HepG2 (cell line): Measurements from ENCODE around the gene FAM167B. TPM values are rescaled to one million over a fixed set of nuclear protein-coding genes. Genes with fewer than 3 reads are reported as not detected.
A peak's percentile ranks its signal among the peaks of the same experiment; 100 is the strongest.

ENCODE experiments used
- AHR ChIP-seq: IDR thresholded peaks from 2 replicates; pipeline ENCODE4 v1.6.1; 2018; ENCODE audit warnings: missing genetic modification reagents, missing compliant biosample characterization
- CREM ChIP-seq, 2 experiments: sonication (generic) in 1 of 2; formaldehyde crosslinking in 1 of 2; IDR thresholded peaks; 2 replicates each; pipeline versions ENCODE4 v1.4.0 to v1.6.1; 2016 to 2020; ENCODE audit warnings: antibody characterized with exemption in 1 of 2, mild to moderate bottlenecking in 1 of 2, missing genetic modification reagents in 1 of 2
- HINFP ChIP-seq: sonication (generic); formaldehyde crosslinking; IDR thresholded peaks from 2 replicates; pipeline ENCODE4 v1.4.0; 2020; ENCODE audit warnings: low read depth, mild to moderate bottlenecking, missing genetic modification reagents
- IRF9 ChIP-seq: sonication (generic); formaldehyde crosslinking; IDR thresholded peaks from 2 replicates; pipeline ENCODE4 v1.8.0; 2022; ENCODE audit warnings: missing genetic modification reagents, mild to moderate bottlenecking, borderline replicate concordance
- KLF6 ChIP-seq: IDR thresholded peaks from 2 replicates; pipeline ENCODE4 v1.8.0; 2016; ENCODE audit warnings: missing biosample characterization, missing genetic modification reagents
- MZF1 ChIP-seq: sonication (generic); formaldehyde crosslinking; IDR thresholded peaks from 2 replicates; pipeline ENCODE4 v1.8.1; 2023; ENCODE audit warnings: mild to moderate bottlenecking, missing genetic modification reagents, borderline replicate concordance
- PATZ1 ChIP-seq: sonication (generic); formaldehyde crosslinking; IDR thresholded peaks from 2 replicates; pipeline ENCODE4 v1.4.0; 2020; ENCODE audit warnings: missing genetic modification reagents
- PHB2 ChIP-seq: fragments of 450-650 bp; IDR thresholded peaks from 2 replicates; pipeline ENCODE4 v1.6.1; 2018; ENCODE audit not compliant: partially characterized antibody
- RBM39 ChIP-seq: fragments of 200-400 bp; formaldehyde crosslinking; IDR thresholded peaks from one replicate; pipeline ENCODE4 v1.6.1; 2018; ENCODE audit warnings: antibody characterized with exemption, mild to moderate bottlenecking, low read depth, low read length; ENCODE audit not compliant: poor library complexity, severe bottlenecking
- RFX1 ChIP-seq: fragments of 450-650 bp; IDR thresholded peaks from 2 replicates; pipeline ENCODE4 v1.6.1; 2017
- SPEN ChIP-seq: sonication (generic); formaldehyde crosslinking; IDR thresholded peaks from 2 replicates; pipeline ENCODE4 v1.5.1; 2020; ENCODE audit warnings: low read depth, mild to moderate bottlenecking, missing genetic modification reagents
- XRCC5 ChIP-seq: fragments of 200-400 bp; formaldehyde crosslinking; optimal IDR thresholded peaks from 2 replicates; pipeline ENCODE3; 2017; ENCODE audit warnings: mild to moderate bottlenecking, low read length
- ZBTB34 ChIP-seq: sonication (generic); formaldehyde crosslinking; IDR thresholded peaks from 2 replicates; pipeline ENCODE4 v1.8.0; 2022; ENCODE audit warnings: mild to moderate bottlenecking, missing genetic modification reagents
- ZNF143 ChIP-seq: sonication (generic); formaldehyde crosslinking; IDR thresholded peaks from 2 replicates; pipeline ENCODE4 v1.4.0; 2020; ENCODE audit warnings: missing genetic modification reagents
- ZNF253 ChIP-seq: sonication (generic); formaldehyde crosslinking; IDR thresholded peaks from 2 replicates; pipeline ENCODE4 v1.8.0; 2022; ENCODE audit warnings: mild to moderate bottlenecking, missing genetic modification reagents, borderline replicate concordance
- ZNF276 ChIP-seq: sonication (generic); formaldehyde crosslinking; IDR thresholded peaks from 2 replicates; pipeline ENCODE4 v1.4.0; 2020; ENCODE audit warnings: mild to moderate bottlenecking, low read depth, missing genetic modification reagents
- ZNF343 ChIP-seq: sonication (generic); formaldehyde crosslinking; IDR thresholded peaks from 2 replicates; pipeline ENCODE4 v1.4.0; 2020; ENCODE audit warnings: mild to moderate bottlenecking, missing genetic modification reagents
- ZNF709 ChIP-seq: sonication (generic); formaldehyde crosslinking; IDR thresholded peaks from 2 replicates; pipeline ENCODE4 v1.5.0; 2020; ENCODE audit warnings: mild to moderate bottlenecking, missing genetic modification reagents
- ZNF850 ChIP-seq: sonication (generic); formaldehyde crosslinking; conservative IDR thresholded peaks from 2 replicates; pipeline ENCODE4 v1.9.0; 2021; ENCODE audit warnings: mild to moderate bottlenecking, missing genetic modification reagents
- ZSCAN20 ChIP-seq: sonication (generic); formaldehyde crosslinking; IDR thresholded peaks from 2 replicates; pipeline ENCODE4 v1.4.0; 2020; ENCODE audit warnings: missing genetic modification reagents, mild to moderate bottlenecking, borderline replicate concordance
- ZSCAN22 ChIP-seq: sonication (generic); formaldehyde crosslinking; IDR thresholded peaks from 2 replicates; pipeline ENCODE4 v1.4.0; 2020; ENCODE audit warnings: mild to moderate bottlenecking, missing genetic modification reagents
- polyA plus RNA-seq, 8 experiments: library from polyadenylated mRNA; depleted of rRNA in 3 of 8; stranded (reverse) in 7 of 8; unstranded in 1 of 8; fragments of >200 nt; fragmentation: Illumina TruSeq in 4 of 8; extraction: Trizol in 4 of 8; gene quantifications; 2 replicates each; pipeline versions ENCODE4 v1.2.1 to v1.2.3, GENCODE V29; 2011 to 2016; ENCODE audit warnings: low read depth in 4 of 8, missing spikeins in 1 of 8, mixed read lengths in 1 of 8; ENCODE audit not compliant: insufficient read depth in 1 of 8
- total RNA-seq, 5 experiments: library from RNA; depleted of rRNA; stranded (reverse); fragments of >200 nt; fragmentation: Illumina TruSeq; extraction: Trizol; gene quantifications; 2 replicates each; pipeline ENCODE4 v1.2.3, GENCODE V29; 2016; ENCODE audit warnings: low read depth in 1 of 5

FAM167B gene
- total and polyA plus RNA-seq, 2 of the 13 experiments (the other 11 are each of a cell fraction or from before 2014, with no cell fraction given), result 0.15 to 0.70 TPM

- TF ChIP-seq ZNF143 (CRISPR knock-in tag) (no peak), ZNF253 (CRISPR knock-in tag) (0 out of 2 replicates have a peak, but pooled peaks have one; percentile 19), ZSCAN20 (CRISPR knock-in tag) (no peak), HINFP (CRISPR knock-in tag) (no peak), KLF6 (CRISPR knock-in tag) (no peak), AHR (CRISPR knock-in tag) (peak; percentile 47; the same call in 1 of the 2 replicates), PATZ1 (CRISPR knock-in tag) (peak; percentile 94), SPEN (CRISPR knock-in tag) (peak; percentile 70; the same call in 1 of the 2 replicates), ZBTB34 (CRISPR knock-in tag) (0 out of 2 replicates have a peak, but pooled peaks have one; percentile 33), MZF1 (CRISPR knock-in tag) (no peak), XRCC5 (no peak), CREM (IDR thresholded peaks at IDR 0.05) (peak; percentile 86), CREM (CRISPR knock-in tag; IDR thresholded peaks at IDR 0.05) (peak; percentile 70), ZNF850 (CRISPR knock-in tag) (0 out of 2 replicates have a peak, but pooled peaks have one; percentile 24), ZNF343 (CRISPR knock-in tag) (no peak), IRF9 (CRISPR knock-in tag) (no peak; the same call in 1 of the 2 replicates), ZNF276 (CRISPR knock-in tag) (no peak), PHB2 (no peak), ZSCAN22 (no peak), RBM39 (no peak), ZNF709 (CRISPR knock-in tag) (no peak), RFX1 (peak; percentile 92)
Measured at GRCh38 chr1:32205401-32206370, 41.3 kb upstream of the FAM167B start, which contains the start of gene IQCC (continued).
